ENCODE results near the gene CD84. TPM values are rescaled to one million over a fixed set of nuclear protein-coding genes. Genes with fewer than 3 reads are reported as not detected.

CD84 gene
- total and polyA plus RNA-seq, 2 donors (not counting 1 experiment from before 2014, with no cell fraction given): 19.8 to 63.9 TPM

DNA sequence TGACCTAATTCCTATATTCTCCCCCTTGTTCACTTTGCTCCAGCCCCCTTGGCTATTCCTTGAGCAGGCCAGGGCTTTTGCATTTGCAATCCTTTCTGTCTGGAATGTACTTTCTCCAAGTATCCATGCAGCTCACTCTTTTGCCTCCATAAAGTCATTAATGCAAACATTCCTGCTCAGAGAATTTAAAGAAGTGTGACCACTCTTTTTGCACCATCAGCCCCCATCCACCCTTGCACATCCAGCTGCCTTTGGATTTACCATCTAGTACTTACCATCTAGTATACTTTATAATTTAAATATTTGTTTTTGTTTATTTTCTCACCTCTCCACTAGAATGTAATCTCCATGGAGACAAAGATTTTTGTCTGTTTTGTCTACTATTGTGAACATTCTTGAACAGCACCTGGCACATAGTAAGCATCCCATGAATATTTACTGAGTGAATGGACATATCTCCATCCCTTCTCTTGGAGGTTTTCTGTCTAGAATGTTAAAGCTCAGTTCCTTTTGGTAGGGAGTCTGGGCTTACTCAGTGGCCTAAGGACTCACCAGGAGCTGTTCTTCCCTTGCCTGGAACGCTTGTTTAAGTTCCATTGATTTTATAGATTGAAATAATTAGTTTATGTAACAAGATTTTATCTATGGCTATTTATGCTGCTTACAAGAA, 78.8 kb downstream of the CD84 start:
- ATAC-seq (ENCODE audit: low read depth) (no peak), DNase-seq (no peak)
- H3K27me3 ChIP-seq (replicated peaks in 1 of 4; ENCODE audit: control extremely low read depth in 1 of 4, control insufficient read depth in 3 of 4, insufficient read depth in 4 of 4, low read length in 3 of 4): no peaks in the 10 kb centered on the region
- Mint-ChIP-seq H3K4me3 (peak overlapping the region; percentile 6), H3K9me3 (ENCODE audit: insufficient read depth) (no peaks in the 10 kb centered on the region), H3K4me1 (peaks cover 88% of the 10 kb centered on the region), H3K27me3 (no peaks in the 10 kb centered on the region), H3K27ac (peak overlapping the region; percentile 16)
- peaks cover 4 to 58% of the 10 kb centered on the region in 2 experiments for H3K36me3 ChIP-seq (replicated peaks in 1 of 2; ENCODE audit: control extremely low read depth in 1 of 2, control insufficient read depth in 1 of 2, extremely low read depth in 1 of 2, insufficient read depth in 2 of 2, low read length in 1 of 2)
- CTCF ChIA-PET: interaction anchor here (0.8 to 3.5 kb wide), 4 partner anchors 9 to 48 kb away, joined by 3 to 13 read pairs (median 4); no protein-coding TSS in a partner anchor
- H3K4me2 ChIP-seq (replicated peaks; ENCODE audit: low read depth, low read length, poor library complexity, severe bottlenecking): no peak overlapping the region
- no peak overlapping the region for H3K4me3 ChIP-seq (ENCODE audit: control extremely low read depth in 1 of 5, extremely low read depth in 1 of 5, insufficient read depth in 1 of 5, low read depth in 2 of 5, low read length in 4 of 5)
- H3K9me3 ChIP-seq (ENCODE audit: control extremely low read depth in 1 of 3, control insufficient read depth in 2 of 3, insufficient read depth in 1 of 3, low read length in 2 of 3): peaks cover 0 to 8% (median 3%) of the 10 kb centered on the region in 3 donors
- no peak overlapping the region for H3K9ac ChIP-seq (ENCODE audit: low read length)
- no peak for TF ChIP-seq EZH2 (IDR thresholded peaks at IDR 0.05; ENCODE audit: borderline replicate concordance, insufficient read depth, low read depth, low read length, poor library complexity, severe bottlenecking)
- TF ChIP-seq, protein P1, sequence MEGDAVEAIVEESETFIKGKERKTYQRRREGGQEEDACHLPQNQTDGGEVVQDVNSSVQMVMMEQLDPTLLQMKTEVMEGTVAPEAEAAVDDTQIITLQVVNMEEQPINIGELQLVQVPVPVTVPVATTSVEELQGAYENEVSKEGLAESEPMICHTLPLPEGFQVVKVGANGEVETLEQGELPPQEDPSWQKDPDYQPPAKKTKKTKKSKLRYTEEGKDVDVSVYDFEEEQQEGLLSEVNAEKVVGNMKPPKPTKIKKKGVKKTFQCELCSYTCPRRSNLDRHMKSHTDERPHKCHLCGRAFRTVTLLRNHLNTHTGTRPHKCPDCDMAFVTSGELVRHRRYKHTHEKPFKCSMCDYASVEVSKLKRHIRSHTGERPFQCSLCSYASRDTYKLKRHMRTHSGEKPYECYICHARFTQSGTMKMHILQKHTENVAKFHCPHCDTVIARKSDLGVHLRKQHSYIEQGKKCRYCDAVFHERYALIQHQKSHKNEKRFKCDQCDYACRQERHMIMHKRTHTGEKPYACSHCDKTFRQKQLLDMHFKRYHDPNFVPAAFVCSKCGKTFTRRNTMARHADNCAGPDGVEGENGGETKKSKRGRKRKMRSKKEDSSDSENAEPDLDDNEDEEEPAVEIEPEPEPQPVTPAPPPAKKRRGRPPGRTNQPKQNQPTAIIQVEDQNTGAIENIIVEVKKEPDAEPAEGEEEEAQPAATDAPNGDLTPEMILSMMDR (IDR thresholded peaks at IDR 0.05): no peak
- peaks cover 94% of the 10 kb centered on the region for H3K79me2 ChIP-seq (ENCODE audit: control insufficient read depth, insufficient read depth, low read length)
- peaks cover 8% of the 10 kb centered on the region for H4K20me1 ChIP-seq (ENCODE audit: control insufficient read depth, insufficient read depth, low read length, poor library complexity, severe bottlenecking)
- POLR2A ChIA-PET: interaction anchor here (1.0 kb wide), 1 partner anchor 17 kb away, joined by 3 read pairs; no protein-coding TSS in a partner anchor
- no CpG with 5 or more reads among the region's 1 CpG for WGBS (ENCODE audit: insufficient coverage)
- intact Hi-C loops (cut with micrococcal nuclease): no loop called here
- H2AFZ ChIP-seq (ENCODE audit: insufficient read depth, low read depth, low read length, poor library complexity, severe bottlenecking): no peak overlapping the region
- peaks cover 44 to 54% of the 10 kb centered on the region in 2 donors for H3K4me1 ChIP-seq (ENCODE audit: control insufficient read depth in 2 of 2, insufficient read depth in 2 of 2, low read length in 2 of 2)
- H3K27ac ChIP-seq (ENCODE audit: low read length in 2 of 2): peak overlapping the region in 1 of 2 donors; percentile 56

DNA sequence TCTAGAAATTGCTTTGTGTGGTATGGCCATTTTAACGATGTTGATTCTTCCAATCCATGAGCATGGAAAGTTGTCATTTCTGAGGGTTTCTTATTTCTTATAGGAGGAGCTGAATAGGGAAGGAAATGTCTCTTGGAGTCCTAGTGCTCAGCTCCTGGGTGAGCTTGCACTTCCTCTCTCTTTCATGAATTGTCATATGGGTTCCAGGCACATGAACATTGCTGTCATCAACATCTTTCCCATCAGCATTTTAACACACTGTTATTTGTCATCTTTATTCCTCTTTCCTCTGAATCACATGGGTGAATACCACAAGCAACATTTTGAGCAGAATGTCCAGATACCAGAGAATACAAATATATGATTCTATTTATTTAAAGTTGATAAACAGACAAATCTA, 79.7 kb downstream of the CD84 start:
- Mint-ChIP-seq H3K27me3 (no peaks in the 10 kb centered on the region), H3K27ac (peak overlapping the region; percentile 68), H3K4me3 (peak overlapping the region; percentile 26), H3K4me1 (peaks cover 91% of the 10 kb centered on the region), H3K9me3 (ENCODE audit: insufficient read depth) (no peaks in the 10 kb centered on the region)
- Histone ChIP-seq H3K4me3 (ENCODE audit: control extremely low read depth in 1 of 5, extremely low read depth in 1 of 5, insufficient read depth in 1 of 5, low read depth in 2 of 5, low read length in 4 of 5) (no peak overlapping the region), H2AFZ (ENCODE audit: insufficient read depth, low read depth, low read length, poor library complexity, severe bottlenecking) (no peak overlapping the region), H4K20me1 (ENCODE audit: control insufficient read depth, insufficient read depth, low read length, poor library complexity, severe bottlenecking) (peaks cover 8% of the 10 kb centered on the region), H3K36me3 (replicated peaks in 1 of 2; ENCODE audit: control extremely low read depth in 1 of 2, control insufficient read depth in 1 of 2, extremely low read depth in 1 of 2, insufficient read depth in 2 of 2, low read length in 1 of 2) (peaks cover 3 to 64% of the 10 kb centered on the region in 2 experiments), H3K9ac (ENCODE audit: low read length) (peak overlapping the region; percentile 5), H3K27ac (ENCODE audit: low read length in 2 of 2) (peak overlapping the region in 1 of 2 donors; percentile 56), H3K4me2 (replicated peaks; ENCODE audit: low read depth, low read length, poor library complexity, severe bottlenecking) (peak overlapping the region; percentile 25), H3K4me1 (ENCODE audit: control insufficient read depth in 2 of 2, insufficient read depth in 2 of 2, low read length in 2 of 2) (peaks cover 43 to 53% of the 10 kb centered on the region in 2 donors), H3K79me2 (ENCODE audit: control insufficient read depth, insufficient read depth, low read length) (peaks cover 88% of the 10 kb centered on the region), H3K27me3 (replicated peaks in 1 of 4; ENCODE audit: control extremely low read depth in 1 of 4, control insufficient read depth in 3 of 4, insufficient read depth in 4 of 4, low read length in 3 of 4) (no peaks in the 10 kb centered on the region), H3K9me3 (ENCODE audit: control extremely low read depth in 1 of 3, control insufficient read depth in 2 of 3, insufficient read depth in 1 of 3, low read length in 2 of 3) (peaks cover 0 to 7% (median under 1%) of the 10 kb centered on the region in 3 donors)
- WGBS (ENCODE audit: insufficient coverage): no CpG with 5 or more reads among the region's 1 CpG
- intact Hi-C loops (cut with micrococcal nuclease): no loop called here
- no peak for DNase-seq
- ATAC-seq (ENCODE audit: low read depth): no peak
- ChIA-PET CTCF (interaction anchor here (0.8 to 3.5 kb wide), 4 partner anchors 10 to 49 kb away, joined by 3 to 13 read pairs (median 3); no protein-coding TSS in a partner anchor), POLR2A (interaction anchor here (1.5 kb wide), 1 partner anchor 12 kb away, joined by 3 read pairs; no protein-coding TSS in a partner anchor)
- no peak for TF ChIP-seq EZH2 (IDR thresholded peaks at IDR 0.05; ENCODE audit: borderline replicate concordance, insufficient read depth, low read depth, low read length, poor library complexity, severe bottlenecking)
- TF ChIP-seq, protein P1 (IDR thresholded peaks at IDR 0.05): no peak
